PFSK-1 (cell line): ENCODE results near the gene LRMDA.

ENCODE experiments used
- POLR2AphosphoS5 ChIP-seq: IDR thresholded peaks from 2 replicates; pipeline ENCODE4 v1.6.1; 2012; ENCODE audit warnings: low read depth, mild to moderate bottlenecking, control low read depth, low read length, moderate library complexity
- SIN3A ChIP-seq: IDR thresholded peaks from 2 replicates; pipeline ENCODE4 v1.6.1; 2012; ENCODE audit warnings: mild to moderate bottlenecking, low read length, moderate library complexity, borderline replicate concordance; ENCODE audit not compliant: insufficient read depth

DNA sequence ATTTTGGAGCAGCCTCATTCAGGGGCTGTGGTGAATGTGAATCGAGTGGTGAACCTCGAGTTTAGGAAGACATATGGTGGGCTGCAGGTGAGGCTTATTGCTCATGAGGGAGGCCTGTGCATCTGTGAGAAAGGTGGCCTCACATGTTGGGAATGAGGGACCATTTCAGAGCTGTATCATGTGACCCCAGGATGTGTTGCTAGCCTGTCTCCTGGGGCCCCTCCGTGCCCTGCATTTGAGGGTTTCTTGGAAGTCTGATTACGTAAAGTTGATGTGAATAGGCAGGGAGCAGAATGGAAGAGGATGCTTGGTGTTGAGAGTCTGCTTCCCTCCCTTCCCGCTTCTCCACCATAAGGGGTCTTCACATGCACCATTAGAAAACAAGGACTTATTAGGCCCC, 569.1 kb downstream of the LRMDA start:
- TF ChIP-seq POLR2AphosphoS5, result no peak
- TF ChIP-seq SIN3A, result no peak
